Vagina (tissue), 2 donors: ENCODE measurements around the gene SLC46A1.

ENCODE experiments used
- POLR2A ChIP-seq, 2 donors: fragments of 450-650 bp; IDR thresholded peaks; one replicate each; pipeline ENCODE4 v1.6.1; 2017; ENCODE audit warnings: antibody characterized with exemption in 2 of 2, mild to moderate bottlenecking in 2 of 2, moderate library complexity in 2 of 2
- POLR2AphosphoS5 ChIP-seq, 2 donors: sonication (generic); formaldehyde crosslinking; IDR thresholded peaks; one replicate each; pipeline ENCODE4 v1.9.0; 2017; ENCODE audit warnings: antibody characterized with exemption in 2 of 2, mild to moderate bottlenecking in 2 of 2, low read depth in 1 of 2; ENCODE audit not compliant: insufficient read depth in 1 of 2
- TF ChIP-seq, protein P1 (sequence below), 3 experiments: fragments of 450-650 bp in 2 of 3; fragments of 200-600 bp in 1 of 3; sonication (generic) in 1 of 3; IDR thresholded peaks; one replicate each; pipeline ENCODE4 v1.5.1; 2017 to 2019; ENCODE audit warnings: antibody characterized with exemption in 3 of 3, mild to moderate bottlenecking in 2 of 3, moderate library complexity in 2 of 3

DNA sequence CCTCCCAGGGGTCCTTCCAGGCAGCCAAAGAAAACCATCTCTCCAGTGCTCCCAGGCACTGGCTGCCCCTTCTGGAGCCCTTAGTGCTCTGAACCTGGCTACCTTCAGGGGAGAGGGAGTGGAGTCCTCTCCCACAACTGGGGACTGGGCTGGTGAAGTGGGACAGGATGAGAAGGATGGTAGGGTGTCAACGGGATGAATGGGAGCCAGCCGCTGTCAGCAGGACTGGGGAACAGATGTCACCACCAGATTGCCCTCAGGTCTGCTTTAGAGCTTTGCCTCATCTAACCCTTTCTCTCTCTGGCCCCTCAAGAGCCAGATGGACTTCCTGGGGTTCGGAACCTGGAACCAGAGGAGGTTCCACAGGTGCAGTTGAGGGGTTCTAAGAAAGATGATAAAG is 40.5 kb downstream of the SLC46A1 start:
- TF ChIP-seq, protein P1, sequence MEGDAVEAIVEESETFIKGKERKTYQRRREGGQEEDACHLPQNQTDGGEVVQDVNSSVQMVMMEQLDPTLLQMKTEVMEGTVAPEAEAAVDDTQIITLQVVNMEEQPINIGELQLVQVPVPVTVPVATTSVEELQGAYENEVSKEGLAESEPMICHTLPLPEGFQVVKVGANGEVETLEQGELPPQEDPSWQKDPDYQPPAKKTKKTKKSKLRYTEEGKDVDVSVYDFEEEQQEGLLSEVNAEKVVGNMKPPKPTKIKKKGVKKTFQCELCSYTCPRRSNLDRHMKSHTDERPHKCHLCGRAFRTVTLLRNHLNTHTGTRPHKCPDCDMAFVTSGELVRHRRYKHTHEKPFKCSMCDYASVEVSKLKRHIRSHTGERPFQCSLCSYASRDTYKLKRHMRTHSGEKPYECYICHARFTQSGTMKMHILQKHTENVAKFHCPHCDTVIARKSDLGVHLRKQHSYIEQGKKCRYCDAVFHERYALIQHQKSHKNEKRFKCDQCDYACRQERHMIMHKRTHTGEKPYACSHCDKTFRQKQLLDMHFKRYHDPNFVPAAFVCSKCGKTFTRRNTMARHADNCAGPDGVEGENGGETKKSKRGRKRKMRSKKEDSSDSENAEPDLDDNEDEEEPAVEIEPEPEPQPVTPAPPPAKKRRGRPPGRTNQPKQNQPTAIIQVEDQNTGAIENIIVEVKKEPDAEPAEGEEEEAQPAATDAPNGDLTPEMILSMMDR (IDR thresholded peaks at IDR 0.05): no peak
- TF ChIP-seq POLR2A (IDR thresholded peaks at IDR 0.05): no peak
- TF ChIP-seq POLR2AphosphoS5 (IDR thresholded peaks at IDR 0.05; ENCODE audit: insufficient read depth in 1 of 2, low read depth in 1 of 2): no peak
